ENCODE data around the gene MS4A8.
"Not testable (repeated sequence)": the region's sequence is repeated elsewhere in the genome, so short reads cannot be mapped to it uniquely, and the experiment has no call there.

Gene MS4A8
- total RNA-seq, result 0 reads per million in 4 experiments

GRCh38 chr11:60699284-60699691 is at the start of gene MS4A8:
MS4A8 (plus strand) TSS chr11:60699612; CDS start chr11:60700861, 1,249 bp downstream.
- DNase-seq, result no peak

- DNase-seq, result no peak
Measured at GRCh38 chr11:60657888-60658287, 41.5 kb upstream of the MS4A8 start.

- no peak for DNase-seq
Measured at GRCh38 chr11:60658409-60658808, 41.0 kb upstream of the MS4A8 start.

GRCh38 chr11:60672255-60672654 is 27.2 kb upstream of the MS4A8 start:
- DNase-seq, result no peak

- DNase-seq, result not testable (repeated sequence)
Measured at GRCh38 chr11:60678231-60678630, 21.2 kb upstream of the MS4A8 start.

GRCh38 chr11:60679879-60680278 is 19.5 kb upstream of the MS4A8 start:
- DNase-seq, result no peak

- no peak for DNase-seq
Measured at GRCh38 chr11:60680455-60681119, 18.8 kb upstream of the MS4A8 start.

- DNase-seq, result not testable (repeated sequence)
Measured at GRCh38 chr11:60684541-60684848, 14.9 kb upstream of the MS4A8 start.

GRCh38 chr11:60691661-60692060 is 7.8 kb upstream of the MS4A8 start:
- no peak for DNase-seq

- DNase-seq, result no peak
Measured at GRCh38 chr11:60699936-60700335, 524 bp downstream of the MS4A8 start.

GRCh38 chr11:60700689-60701468 is 1.5 kb downstream of the MS4A8 start:
- no peak for DNase-seq

GRCh38 chr11:60701469-60701818 is 2.0 kb downstream of the MS4A8 start:
- no peak for DNase-seq

- DNase-seq, result no peak
Measured at GRCh38 chr11:60703374-60703773, 4.0 kb downstream of the MS4A8 start.

GRCh38 chr11:60705895-60706294 is 6.5 kb downstream of the MS4A8 start:
- DNase-seq, result no peak

- DNase-seq, result no peak
Measured at GRCh38 chr11:60706931-60707330, 7.5 kb downstream of the MS4A8 start.

GRCh38 chr11:60710482-60710881 is 11.1 kb downstream of the MS4A8 start:
- DNase-seq, result no peak

- no peak for DNase-seq
Measured at GRCh38 chr11:60711276-60711675, 11.9 kb downstream of the MS4A8 start.

GRCh38 chr11:60713423-60713822 is 14.0 kb downstream of the MS4A8 start:
- not testable (repeated sequence) for DNase-seq

GRCh38 chr11:60717956-60718355 is 18.5 kb downstream of the MS4A8 start:
- no peak for DNase-seq

- DNase-seq, result no peak
Measured at GRCh38 chr11:60718524-60719316, 19.3 kb downstream of the MS4A8 start.

GRCh38 chr11:60719391-60719790 is 20.0 kb downstream of the MS4A8 start:
- no peak for DNase-seq

- no peak for DNase-seq
Measured at GRCh38 chr11:60720460-60720859, 21.0 kb downstream of the MS4A8 start.

- no peak for DNase-seq
Measured at GRCh38 chr11:60724420-60724819, 25.0 kb downstream of the MS4A8 start, which contains the start of gene MS4A18. MS4A18 (plus strand) TSS chr11:60724720.

- DNase-seq, result no peak
Measured at GRCh38 chr11:60725592-60725991, 26.2 kb downstream of the MS4A8 start.

All from effector CD8-positive, alpha-beta T cell (primary cell).